Uterus (tissue), 4 donors: ENCODE data around the gene ARHGEF4. TPM values are rescaled to one million over a fixed set of nuclear protein-coding genes. Genes with fewer than 3 reads are reported as not detected.

ENCODE experiments used
- DNase-seq, 2 donors: peaks; one replicate each; pipeline ENCODE4 v3.0.0-alpha.2; 2019 to 2020
- H3K27ac ChIP-seq, 2 donors: fragments of 200-600 bp; sonication (generic); 1 replicate in 1 of 2; 2 replicates in 1 of 2; pipeline ENCODE4 v1.5.1; 2016 to 2018
- H3K27me3 ChIP-seq, 2 donors: fragments of 200-600 bp; sonication (generic); one replicate each; pipeline ENCODE4 v1.5.1; 2018 to 2019; ENCODE audit warnings: control low read depth in 1 of 2
- H3K36me3 ChIP-seq, 2 donors: fragments of 200-600 bp; sonication (generic); one replicate each; pipeline ENCODE4 v1.5.1; 2019; ENCODE audit warnings: control low read depth in 1 of 2
- H3K4me1 ChIP-seq, 2 donors: fragments of 200-600 bp; sonication (generic); one replicate each; pipeline ENCODE4 v1.5.1; 2018 to 2019; ENCODE audit warnings: control low read depth in 1 of 2
- H3K4me3 ChIP-seq, 2 donors: fragments of 200-600 bp; sonication (generic); 1 replicate in 1 of 2; 2 replicates in 1 of 2; pipeline ENCODE4 v1.5.1; 2018 to 2019; ENCODE audit warnings: mild to moderate bottlenecking in 1 of 2
- H3K9me3 ChIP-seq, 2 donors: fragments of 200-600 bp; sonication (generic); one replicate each; pipeline ENCODE4 v1.5.1; 2019; ENCODE audit warnings: control low read depth in 1 of 2
- CTCF ChIP-seq, 4 experiments: fragments of 200-600 bp in 2 of 4; fragments of 450-650 bp in 2 of 4; sonication (generic) in 2 of 4; IDR thresholded peaks; one replicate each; pipeline ENCODE4 v1.5.1; 2016 to 2019; ENCODE audit warnings: antibody characterized with exemption in 4 of 4, mild to moderate bottlenecking in 2 of 4, moderate library complexity in 1 of 4
- POLR2A ChIP-seq, 2 donors: fragments of 450-650 bp; IDR thresholded peaks; one replicate each; pipeline ENCODE4 v1.6.1; 2016; ENCODE audit warnings: antibody characterized with exemption in 2 of 2, mild to moderate bottlenecking in 1 of 2, moderate library complexity in 1 of 2
- intact Hi-C: fragments of 100-400 bp; cut with DNase I; formaldehyde crosslinking; loops from one replicate; pipeline ENCODE4 v1.15.1; 2023; ENCODE audit warnings: low total_unique reads
- total RNA-seq, 4 donors: library from RNA; depleted of rRNA in 3 of 4; stranded (reverse); fragments of >200 nt in 3 of 4; gene quantifications; one replicate each; pipeline versions ENCODE4 v1.1.0 to v1.2.4, GENCODE V29; 2014 to 2023
- donor health status: DM: yes; HTN: yes; CAD: no.

ARHGEF4 gene
- total RNA-seq, 4 donors from 2014 or later = 1.8 to 26.2 (median 9.6) TPM

DNA sequence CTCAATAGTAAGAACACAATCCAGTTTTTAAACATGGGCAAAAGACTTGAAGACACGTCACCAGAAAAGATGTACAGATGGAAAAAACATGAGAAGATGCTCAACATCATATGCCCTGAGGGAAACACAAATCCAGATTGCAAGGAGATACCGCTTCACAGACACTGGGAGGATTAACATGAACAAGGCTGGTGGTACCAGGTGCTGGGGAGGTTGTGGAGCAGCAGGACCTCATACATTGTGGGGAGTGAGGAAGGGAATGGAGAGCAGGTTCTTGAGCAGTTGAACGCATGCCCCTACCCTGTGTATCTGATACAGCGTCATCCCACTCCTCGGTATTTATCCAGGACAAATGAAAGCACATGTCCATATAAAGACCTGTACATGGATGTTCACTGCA, 72.1 kb downstream of the ARHGEF4 start:
- Histone ChIP-seq H3K4me3 (no peak overlapping the region), H3K27ac (no peak overlapping the region), H3K27me3 (no peaks in the 10 kb centered on the region), H3K9me3 (no peaks in the 10 kb centered on the region), H3K4me1 (no peaks in the 10 kb centered on the region), H3K36me3 (no peaks in the 10 kb centered on the region)
- no peak for TF ChIP-seq POLR2A (IDR thresholded peaks at IDR 0.05)
- no peak for TF ChIP-seq CTCF (IDR thresholded peaks at IDR 0.05)
- no peak for DNase-seq
- intact Hi-C loops = no loop called here

DNA sequence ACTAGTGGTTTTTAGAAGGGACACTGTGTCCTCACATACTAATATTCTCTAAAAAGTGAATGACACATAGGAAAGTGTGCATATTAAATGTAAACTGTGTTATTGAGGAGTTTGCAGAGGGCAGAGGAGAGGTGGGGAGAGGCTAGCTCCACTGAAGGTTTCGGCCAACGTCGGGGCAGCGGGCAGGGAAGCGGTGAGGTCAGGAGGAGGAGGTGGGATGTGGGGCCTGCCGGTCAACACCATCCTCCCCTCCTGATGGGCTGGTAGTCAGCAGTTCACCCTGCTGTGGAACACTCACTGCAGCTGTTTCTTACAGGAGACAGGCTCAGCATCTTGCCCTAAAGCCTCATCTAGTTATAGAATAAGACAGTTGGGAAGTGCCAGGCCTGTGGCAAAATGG, 74.2 kb downstream of the ARHGEF4 start:
- TF ChIP-seq POLR2A (IDR thresholded peaks at IDR 0.05) = no peak
- TF ChIP-seq CTCF (IDR thresholded peaks at IDR 0.05) = no peak
- intact Hi-C loops = no loop called here
- H3K9me3 ChIP-seq = no peaks in the 10 kb centered on the region

GRCh38 chr2:130911482-130911881, 74.8 kb downstream of the ARHGEF4 start:
- H3K36me3 ChIP-seq = no peaks in the 10 kb centered on the region
- H3K27ac ChIP-seq = no peak overlapping the region
- intact Hi-C loops = no loop called here
- H3K4me1 ChIP-seq = no peaks in the 10 kb centered on the region
- H3K9me3 ChIP-seq = no peaks in the 10 kb centered on the region
- H3K27me3 ChIP-seq = no peaks in the 10 kb centered on the region
- no peak overlapping the region for H3K4me3 ChIP-seq
- no peak for TF ChIP-seq CTCF (IDR thresholded peaks at IDR 0.05)
- no peak for TF ChIP-seq POLR2A (IDR thresholded peaks at IDR 0.05)
- DNase-seq = no peak

More for the DNA sequence above, 74.2 kb downstream of the ARHGEF4 start:
- H3K4me3 ChIP-seq = no peak overlapping the region
- no peak for DNase-seq
- H3K36me3 ChIP-seq = no peaks in the 10 kb centered on the region
- no peak overlapping the region for H3K27ac ChIP-seq
- no peaks in the 10 kb centered on the region for H3K27me3 ChIP-seq
- no peaks in the 10 kb centered on the region for H3K4me1 ChIP-seq

GRCh38 chr2:130911996-130912395, 75.3 kb downstream of the ARHGEF4 start:
- TF ChIP-seq POLR2A (IDR thresholded peaks at IDR 0.05) (no peak), CTCF (IDR thresholded peaks at IDR 0.05) (no peak)
- no peak for DNase-seq
- Histone ChIP-seq H3K27ac (no peak overlapping the region), H3K27me3 (no peaks in the 10 kb centered on the region), H3K4me1 (no peaks in the 10 kb centered on the region), H3K9me3 (no peaks in the 10 kb centered on the region), H3K36me3 (no peaks in the 10 kb centered on the region), H3K4me3 (no peak overlapping the region)
- intact Hi-C loops = no loop called here

GRCh38 chr2:130912471-130912870, 75.8 kb downstream of the ARHGEF4 start:
- TF ChIP-seq POLR2A (IDR thresholded peaks at IDR 0.05) (no peak), CTCF (IDR thresholded peaks at IDR 0.05) (no peak)
- no peak for DNase-seq
- no peak overlapping the region for H3K27ac ChIP-seq
- H3K4me3 ChIP-seq = no peak overlapping the region
- no peaks in the 10 kb centered on the region for H3K9me3 ChIP-seq
- H3K27me3 ChIP-seq = no peaks in the 10 kb centered on the region
- no peaks in the 10 kb centered on the region for H3K36me3 ChIP-seq
- no peaks in the 10 kb centered on the region for H3K4me1 ChIP-seq
- intact Hi-C loops = no loop called here
